GM21390 (cell line): ENCODE data around the gene GCSAM.
A peak's percentile ranks its signal among the peaks of the same experiment; 100 is the strongest.

Experiments
- ATAC-seq: cut with Tn5 transposase; IDR thresholded peaks from one replicate; pipeline ENCODE4 v1.9.1; 2021; ENCODE audit not compliant: unreplicated experiment

GCSAM gene, protein sequence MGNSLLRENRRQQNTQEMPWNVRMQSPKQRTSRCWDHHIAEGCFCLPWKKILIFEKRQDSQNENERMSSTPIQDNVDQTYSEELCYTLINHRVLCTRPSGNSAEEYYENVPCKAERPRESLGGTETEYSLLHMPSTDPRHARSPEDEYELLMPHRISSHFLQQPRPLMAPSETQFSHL

DNA sequence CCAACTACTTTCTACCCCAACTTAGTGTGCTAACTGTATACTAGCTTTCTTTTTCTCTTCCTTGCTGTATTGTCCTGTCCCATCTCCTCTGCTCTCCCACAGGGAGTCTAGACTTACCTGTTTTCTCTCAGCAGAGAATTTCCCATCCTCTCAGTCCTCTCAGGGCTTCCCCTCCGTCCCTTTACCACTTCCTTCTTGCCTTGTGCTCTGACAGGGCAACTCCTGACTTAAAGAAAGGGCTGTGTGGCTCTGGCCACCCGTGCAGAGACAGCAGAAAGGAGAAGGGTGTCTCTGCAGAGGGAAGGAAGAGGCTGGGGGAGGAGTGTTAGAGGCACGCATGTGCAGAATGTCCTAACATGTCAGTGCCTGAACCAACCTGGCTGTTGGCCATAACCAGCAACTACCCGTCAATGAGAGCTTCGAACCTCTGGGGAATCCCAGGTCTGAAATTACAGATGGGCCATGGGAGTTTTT is at the start of gene GCSAM:
Gene GCSAM, minus strand, starts transcription at position 274 of the 474 bp plus-strand sequence. Its CDS starts 128 bp downstream, at position 146.
- ATAC-seq, result peak; percentile 69

DNA sequence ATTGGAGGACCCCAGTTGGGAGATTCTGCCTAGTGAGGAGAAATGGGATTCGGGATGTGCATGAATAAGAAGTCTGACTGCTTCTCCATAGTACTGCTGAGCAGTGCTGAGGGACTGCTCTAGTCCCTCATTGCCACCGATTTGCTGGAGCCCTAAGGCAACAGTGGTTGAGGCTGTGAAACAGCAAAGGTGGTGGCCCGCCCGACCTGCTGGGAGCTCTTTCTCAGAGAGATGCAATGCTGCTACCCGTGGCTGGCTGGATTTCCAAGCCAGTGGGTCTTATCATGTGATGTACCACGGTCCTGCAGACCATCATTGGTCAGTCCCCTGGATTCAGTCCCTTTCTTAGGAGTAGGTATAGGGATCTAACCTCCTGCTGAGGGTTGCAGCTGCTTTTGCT is 42.6 kb upstream of the GCSAM start:
- no peak for ATAC-seq

DNA sequence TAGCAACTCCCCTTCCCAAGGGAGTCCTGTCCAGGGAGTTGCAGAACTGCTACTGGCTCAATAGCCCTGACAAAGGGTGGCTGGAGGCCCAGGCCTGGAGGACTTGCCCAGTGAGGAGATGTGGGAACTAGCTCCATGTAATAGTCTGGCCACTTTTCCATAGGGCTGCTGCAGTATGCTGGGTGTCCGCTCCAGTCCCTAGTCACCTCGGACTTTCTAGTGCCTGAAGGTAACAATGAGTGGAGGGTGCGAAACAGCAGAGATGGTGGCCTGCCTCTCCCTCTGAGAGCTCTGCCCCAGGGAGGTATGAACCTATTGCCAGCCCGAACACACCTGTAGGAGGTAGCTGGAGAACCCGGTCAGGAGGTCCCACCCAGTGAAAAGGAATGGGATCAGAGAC is 42.0 kb upstream of the GCSAM start:
- no peak for ATAC-seq

DNA sequence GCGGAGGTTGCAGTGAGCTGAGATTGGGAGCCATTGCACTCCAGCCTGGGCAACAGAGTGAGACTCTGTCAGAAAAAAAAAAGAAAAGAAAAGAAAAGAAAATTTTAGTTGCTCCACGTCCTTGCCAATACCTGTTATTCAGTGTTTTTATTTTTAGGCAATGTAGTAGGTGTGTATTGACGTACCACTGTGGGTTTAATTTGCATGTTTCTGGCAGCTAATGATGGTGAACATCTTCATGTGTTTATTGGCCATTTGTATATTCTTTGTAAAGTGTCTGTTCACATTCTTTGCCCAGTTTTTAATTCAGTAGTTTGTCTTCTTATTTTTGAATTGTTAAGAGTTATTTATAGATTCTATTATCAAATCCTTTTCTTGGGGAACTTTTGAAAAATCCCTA is 38.1 kb upstream of the GCSAM start:
- no peak for ATAC-seq

DNA sequence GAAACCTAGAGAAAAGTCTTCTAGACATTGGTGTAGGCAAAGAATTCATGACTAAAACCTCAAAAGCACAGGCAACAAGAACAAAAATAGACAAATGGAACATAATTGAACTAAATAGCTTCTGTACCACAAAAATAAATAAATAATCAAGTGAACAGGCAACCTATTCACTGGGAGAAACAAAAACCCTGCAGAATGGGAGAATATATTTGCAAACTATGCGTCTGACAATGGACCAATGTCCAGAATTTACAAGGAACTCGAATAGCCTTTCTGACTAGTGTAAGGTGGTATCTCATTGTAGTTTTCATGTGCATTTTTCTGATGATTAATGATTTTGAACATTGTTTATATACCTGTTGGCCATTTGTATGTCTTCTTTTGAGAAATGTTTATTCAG is 37.0 kb upstream of the GCSAM start:
- ATAC-seq, result no peak

DNA sequence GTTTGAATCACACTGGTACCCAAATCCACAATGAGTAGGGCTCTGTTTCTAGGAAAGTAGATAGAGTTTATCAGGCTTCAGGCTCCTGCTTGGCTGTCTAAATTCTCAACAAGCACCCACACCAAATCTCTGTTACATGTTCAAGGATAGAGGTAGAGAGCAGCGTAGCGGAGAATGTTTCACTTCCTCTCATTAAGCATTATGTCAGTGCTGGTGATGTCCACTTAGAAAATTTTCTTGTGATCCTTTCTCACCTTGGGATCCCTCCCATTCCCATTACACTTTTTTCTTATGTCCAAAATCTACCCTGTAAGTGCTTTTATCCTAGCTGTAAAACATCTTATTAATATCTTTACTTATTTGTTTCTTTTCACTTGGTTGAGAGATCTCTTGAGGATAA is 34.7 kb upstream of the GCSAM start:
- ATAC-seq, result peak; percentile 95

DNA sequence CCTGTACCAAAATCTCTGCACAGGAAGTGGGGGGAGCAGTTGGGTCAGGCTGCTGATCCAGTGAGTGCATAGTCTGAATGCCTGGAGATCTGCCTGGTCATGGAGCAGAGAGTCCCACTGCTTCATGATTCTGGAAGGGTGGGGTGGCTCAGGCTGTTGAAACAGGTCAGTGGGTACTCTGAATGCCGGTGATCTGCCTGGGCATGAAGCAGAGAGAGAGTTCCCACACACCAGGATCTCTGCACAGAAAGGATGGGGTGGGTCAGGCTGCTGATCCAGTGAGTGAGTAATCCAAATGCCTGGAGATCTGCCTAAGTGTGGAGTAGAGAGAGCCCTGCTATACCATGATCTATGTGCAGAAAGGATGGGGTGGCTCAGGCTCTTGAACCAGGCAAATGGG is 16.1 kb upstream of the GCSAM start:
- no peak for ATAC-seq

DNA sequence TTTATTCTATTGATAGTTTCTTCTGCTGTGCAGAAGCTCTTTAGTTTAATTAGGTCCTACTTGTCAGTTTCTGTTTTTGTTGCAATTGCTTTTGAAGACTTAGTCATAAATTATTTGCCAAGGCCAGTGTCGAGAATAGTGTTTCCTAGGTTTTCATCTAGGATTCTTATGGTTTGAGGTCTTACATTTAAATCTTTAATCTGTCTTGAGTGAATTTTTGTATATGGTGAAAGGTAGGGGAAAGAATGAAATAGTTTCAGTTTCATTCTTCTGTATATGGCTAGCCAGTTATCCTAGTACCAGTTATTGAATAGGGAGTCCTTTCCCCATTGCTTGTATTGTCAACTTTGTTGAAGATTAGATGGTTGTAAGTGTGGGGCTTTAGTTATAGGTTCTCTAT is 10.6 kb upstream of the GCSAM start:
- no peak for ATAC-seq

DNA sequence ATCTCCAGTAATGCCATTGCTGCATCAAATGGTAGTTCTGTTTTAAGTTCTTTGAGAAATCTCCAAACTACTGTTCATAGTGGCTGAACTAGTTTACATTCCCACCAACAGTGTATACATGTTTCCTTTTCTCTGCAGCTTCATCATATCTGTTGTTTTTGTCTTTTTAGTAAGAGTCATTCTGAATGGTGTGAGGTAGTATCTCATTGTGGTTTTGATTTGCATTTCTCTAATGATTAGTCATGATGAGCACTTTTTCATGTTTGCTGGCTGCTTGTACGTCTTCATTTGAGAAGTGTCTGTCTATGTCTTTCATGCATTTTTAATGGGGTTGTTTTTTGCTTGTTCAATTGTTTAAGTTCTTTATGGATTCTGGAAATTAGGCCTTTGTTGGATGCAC is 10.2 kb upstream of the GCSAM start:
- ATAC-seq, result no peak

DNA sequence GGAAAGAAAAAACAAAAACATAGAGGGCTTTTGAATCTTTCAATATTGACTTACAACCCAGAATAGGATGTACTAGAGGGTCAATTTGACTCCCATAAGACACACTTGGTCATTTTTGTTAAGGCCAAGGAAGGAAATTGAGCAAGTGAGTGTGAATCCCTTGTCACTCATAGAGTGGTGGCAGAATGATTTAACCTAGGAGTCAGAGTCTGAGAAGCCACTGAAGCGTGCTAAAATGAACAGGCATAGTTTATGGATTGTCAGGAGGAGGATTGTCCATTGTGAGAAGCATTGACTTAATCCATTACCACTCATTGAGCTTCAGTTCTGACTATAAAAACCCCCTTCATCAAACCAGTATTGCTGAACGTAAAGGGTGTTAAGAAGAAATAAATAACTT is 8.2 kb upstream of the GCSAM start:
- no peak for ATAC-seq

DNA sequence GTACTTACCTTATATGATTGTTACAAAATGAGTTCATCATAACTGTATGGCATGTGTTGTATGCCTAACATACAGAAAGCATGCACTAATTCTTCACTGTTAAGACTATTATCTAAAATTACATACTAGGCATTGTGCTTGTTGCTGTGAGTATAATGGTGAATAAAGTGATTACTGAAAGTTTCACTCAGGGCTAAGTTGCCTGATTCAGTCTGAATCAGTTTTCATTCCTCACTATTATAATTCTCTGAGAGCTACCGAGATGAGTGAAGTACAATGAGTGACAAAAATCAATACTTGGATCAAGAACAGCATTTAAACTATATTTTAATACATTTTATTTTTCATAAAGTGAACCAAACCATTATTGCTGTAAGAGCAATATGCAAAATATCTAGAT is 7.5 kb upstream of the GCSAM start:
- no peak for ATAC-seq

DNA sequence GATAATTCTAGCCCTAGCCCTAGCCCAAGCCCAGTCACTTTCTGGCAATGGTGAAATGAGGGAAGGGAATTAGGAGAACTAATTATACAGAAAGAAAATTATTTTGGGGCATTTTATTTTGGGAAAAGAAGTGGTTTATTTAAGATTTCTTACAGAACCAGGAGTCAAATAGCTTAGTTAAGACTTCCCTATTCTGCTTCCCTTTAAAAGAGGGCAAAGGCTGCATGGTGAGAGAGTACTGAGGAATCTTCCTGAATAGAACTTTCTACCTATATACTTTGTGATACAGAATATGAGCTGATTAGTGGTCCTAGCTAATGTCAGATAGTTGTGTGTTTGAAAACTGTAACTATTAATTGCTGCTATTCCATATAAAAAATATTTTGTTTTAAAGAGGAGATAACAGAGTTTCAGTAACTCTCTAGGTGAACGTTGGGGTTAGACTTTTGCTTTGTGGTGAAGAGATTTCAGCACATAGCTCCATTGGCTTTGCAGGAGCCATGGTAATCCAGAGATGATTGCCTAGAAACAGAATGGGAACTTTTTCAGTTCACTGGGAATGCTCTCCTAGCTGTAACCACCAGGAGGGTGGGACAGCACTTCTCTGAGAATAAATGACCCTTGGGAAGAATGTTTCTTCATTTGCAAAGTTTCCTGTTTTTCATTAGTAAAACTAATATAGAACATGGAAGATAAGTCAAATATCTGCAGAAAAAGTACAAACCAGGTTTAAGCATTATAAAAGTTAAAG is 5.3 kb upstream of the GCSAM start:
- no peak for ATAC-seq

DNA sequence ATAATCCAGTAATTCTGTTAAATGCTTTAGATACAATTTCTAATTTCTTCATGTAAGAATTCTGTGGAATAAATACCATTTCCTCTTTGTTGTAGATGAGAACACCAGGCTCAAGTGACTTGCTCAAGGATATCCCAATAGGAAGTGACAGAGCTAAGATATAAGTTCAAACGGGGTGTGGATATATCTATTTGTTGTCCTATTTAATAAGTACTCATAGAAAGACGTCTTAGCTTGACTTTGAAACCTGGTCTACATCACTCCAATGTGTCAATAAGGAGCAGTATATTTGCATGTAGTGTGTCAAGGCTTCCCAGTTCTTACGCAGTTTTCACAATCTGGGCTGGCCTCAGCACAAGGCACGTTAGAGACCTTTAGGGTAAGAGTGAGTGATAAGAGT is 4.7 kb upstream of the GCSAM start:
- no peak for ATAC-seq

DNA sequence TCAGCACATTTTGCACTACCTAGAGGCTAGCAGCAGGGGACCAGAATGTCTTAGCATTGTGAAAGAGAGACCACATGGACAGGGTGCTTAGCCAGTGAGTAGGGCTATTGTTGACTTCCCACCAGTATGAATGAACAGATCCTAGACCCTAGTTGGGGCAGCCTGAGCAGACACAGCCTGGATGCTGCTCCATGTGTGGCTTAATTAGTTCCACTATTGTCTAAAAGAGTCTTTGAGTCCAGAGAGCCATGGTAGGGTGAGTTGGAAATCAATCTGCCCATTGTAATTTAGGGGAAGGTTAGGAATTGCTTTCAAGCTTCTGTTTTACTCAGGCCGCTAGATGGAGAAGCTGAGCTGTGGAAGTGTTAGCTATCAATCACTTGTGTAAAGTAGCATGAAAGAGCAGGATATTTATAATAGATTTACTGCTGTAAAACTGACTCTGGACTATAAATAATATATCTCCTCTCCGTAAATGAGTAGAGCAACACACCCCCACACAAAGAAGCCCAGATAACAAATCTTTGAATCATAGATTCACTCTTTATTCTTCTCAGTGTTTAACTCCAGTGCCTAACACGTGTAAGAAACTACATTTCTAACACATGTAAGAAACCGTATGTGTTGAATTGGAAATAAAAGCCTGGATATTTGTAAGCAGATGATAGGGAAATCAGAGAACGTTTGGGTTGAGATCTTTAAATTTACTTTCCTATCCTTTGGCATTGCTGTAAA is 4.1 kb upstream of the GCSAM start:
- ATAC-seq, result peak; percentile 34

DNA sequence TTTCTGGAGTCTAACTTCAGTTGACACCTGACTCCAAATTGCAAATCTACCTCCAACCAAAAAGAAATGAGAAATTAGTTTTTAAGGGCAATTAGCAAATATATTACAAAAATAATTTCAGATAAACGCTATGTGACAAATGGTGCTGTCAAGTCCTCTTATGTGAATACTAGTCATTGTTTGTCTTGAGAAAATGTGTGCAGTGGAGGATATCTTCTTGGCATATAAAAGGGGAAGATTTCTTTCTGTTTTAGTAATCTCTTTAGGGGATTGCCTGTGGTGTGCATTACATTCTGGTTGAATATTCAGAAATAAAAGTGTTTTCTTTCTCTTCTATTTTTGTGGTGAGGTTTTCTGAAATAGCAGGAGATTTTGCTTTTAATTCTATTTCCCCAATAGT is 3.0 kb upstream of the GCSAM start:
- ATAC-seq, result no peak

DNA sequence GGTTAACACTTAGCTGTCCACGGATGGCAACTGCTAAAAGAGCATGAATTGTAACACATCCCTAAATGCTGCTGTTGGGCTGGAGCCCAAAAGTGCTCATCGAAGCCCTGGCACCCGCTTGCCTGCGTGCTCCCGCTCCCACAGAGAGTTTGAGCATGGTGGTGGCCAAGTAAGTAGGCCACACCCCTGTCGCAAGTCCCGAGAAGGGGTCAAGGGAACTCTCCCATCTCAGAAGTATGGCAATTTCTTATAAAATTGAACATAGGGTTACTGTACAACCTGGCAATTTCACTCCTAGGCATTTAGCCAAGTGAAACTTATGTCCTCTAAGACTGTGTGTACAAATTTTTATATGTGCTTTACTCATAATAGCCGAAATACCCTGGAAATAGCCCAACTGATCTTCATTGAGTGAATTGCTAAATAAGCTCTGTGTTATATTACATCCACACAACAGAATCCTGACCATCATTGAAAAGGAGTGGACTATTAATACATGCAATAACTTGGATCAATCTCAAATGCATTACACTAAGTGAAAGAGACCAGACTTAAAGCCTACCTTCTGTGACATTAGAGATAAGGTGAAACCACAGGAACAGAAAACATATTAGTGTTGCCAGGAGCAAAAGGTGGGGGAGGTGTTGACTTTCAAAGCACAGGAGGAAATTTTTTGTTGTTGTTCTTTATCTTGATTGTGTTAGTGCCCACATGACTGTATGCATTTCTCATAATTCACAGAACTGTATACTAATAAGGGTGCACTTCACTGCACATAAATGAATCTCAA is 1.5 kb upstream of the GCSAM start:
- ATAC-seq, result no peak

DNA sequence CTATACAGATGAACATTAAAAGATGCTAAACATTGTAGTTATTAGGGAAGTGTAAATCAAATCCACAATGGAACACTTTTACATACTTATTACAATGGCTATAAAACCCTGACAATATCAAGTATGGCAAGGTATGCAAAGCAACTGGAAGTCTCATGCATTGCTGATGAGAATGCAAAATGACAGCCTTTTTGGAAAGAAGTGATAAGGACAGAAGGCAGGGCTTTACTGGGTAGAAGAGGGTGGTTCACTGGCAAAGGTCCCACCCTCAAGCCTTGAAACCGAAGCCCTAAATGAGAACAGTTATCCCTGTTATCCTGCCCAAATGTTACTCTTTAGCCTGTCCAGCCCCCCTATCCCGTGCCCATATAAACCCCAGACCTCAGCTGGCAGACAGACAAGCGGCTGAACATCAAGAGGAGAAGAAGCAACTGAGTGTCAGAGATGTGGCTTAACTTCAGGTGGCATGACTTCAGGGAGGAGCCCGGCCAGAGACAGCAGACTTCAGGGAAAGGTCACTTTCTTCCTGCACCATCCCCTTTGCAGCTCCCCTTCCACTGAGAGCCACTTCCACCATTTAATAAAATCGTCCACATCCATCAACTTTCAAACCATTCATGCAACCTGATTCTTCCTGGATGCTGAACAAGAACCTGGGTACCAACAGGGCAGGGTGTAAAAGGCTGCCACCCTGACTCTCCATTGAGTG is 732 bp upstream of the GCSAM start:
- ATAC-seq, result no peak

DNA sequence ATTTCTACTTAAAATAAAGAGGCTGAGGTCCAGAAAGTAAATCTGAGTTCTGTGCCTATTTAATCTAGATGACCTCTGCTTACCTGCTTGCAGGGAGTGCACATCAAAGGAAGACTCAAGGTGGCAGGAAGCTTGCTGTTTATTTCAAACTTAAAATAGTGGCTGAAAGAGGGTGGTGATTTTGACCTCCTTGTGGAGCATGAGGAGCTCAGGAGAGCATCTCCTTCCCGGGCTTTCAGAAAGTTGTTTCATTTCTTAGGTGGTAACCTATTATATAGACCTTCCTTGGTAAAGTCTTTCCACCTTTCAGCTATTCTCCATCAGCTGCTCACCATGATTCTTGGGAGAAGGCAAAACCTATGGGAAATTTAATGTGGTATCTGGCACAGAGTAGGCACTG is 494 bp downstream of the GCSAM start:
- ATAC-seq, result no peak

DNA sequence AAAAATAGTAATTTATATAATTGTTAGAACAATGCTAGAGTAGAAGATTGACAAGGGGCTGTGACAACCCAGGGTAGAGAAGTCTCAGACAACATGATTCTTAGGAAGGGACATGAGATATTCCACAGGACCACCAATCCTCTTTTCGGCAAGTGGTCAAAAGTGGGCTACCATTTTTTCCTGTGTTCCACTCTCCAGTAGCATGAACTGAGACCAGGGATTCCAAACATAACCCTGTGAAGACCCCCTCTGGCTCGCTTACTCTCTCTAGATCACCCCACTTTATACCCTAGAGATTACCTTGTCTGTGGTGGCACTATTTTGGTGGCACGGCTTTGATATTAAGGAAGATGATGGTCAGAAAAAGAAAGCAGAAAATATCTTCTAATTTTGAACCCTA is 960 bp downstream of the GCSAM start:
- ATAC-seq, result no peak

DNA sequence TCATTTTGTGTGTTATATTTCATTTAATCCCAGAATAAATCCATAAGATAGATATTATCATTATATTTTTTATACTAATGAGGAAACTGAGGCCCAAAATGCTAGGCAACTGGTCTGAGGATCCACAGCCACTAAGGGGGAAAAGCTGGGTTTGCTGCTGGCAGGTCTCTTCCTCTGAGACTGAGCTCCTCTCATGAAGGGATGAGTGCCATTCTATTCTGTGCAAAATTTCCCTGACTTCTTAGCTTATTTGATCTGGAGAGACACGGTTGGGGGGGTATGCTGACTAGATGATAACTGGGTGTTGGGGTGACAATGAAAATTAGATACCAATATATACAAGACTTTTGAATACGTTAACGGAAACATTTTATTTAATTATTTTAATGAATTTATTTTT is 1.9 kb downstream of the GCSAM start:
- ATAC-seq, result no peak

DNA sequence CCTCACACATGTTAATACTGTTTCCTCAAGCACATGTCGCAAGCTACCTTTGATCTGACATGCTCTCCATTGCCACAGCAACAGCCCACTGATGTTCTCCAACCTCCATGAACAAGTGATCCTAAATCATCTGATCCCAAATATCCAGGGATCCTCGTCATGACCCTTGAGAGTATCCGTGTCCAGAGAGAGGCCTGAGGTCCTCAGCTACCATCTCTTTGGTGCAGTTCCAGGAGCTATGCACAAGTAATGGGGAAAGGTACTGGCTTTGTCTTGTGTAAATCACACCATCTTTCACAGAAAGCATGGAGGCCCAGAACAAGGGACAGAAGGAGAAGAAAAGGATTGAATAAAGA is 2.4 kb downstream of the GCSAM start:
- no peak for ATAC-seq
